ENCODE measurements around the gene CDHR1.

CDHR1 gene

GRCh38 chr10:84214612-84215235 is 20.4 kb downstream of the CDHR1 start:
- peak; percentile 54 for TF ChIP-seq CTCF (conservative IDR thresholded peaks at IDR 0.05; ENCODE audit: low read depth, low read length)
- no peak overlapping the region for H3K4me3 ChIP-seq (ENCODE audit: low read depth, low read length)
- DNase-seq (ENCODE audit: low read depth) = peak; percentile 9

GRCh38 chr10:84216834-84217233 is 22.5 kb downstream of the CDHR1 start:
- no peak for DNase-seq (ENCODE audit: low read depth)
- no peak for TF ChIP-seq CTCF (conservative IDR thresholded peaks at IDR 0.05; ENCODE audit: low read depth, low read length)
- no peak overlapping the region for H3K4me3 ChIP-seq (ENCODE audit: low read depth, low read length)

GRCh38 chr10:84217746-84218145 is 23.4 kb downstream of the CDHR1 start:
- no peak for TF ChIP-seq CTCF (conservative IDR thresholded peaks at IDR 0.05; ENCODE audit: low read depth, low read length)
- DNase-seq (ENCODE audit: low read depth) = no peak
- H3K4me3 ChIP-seq (ENCODE audit: low read depth, low read length) = no peak overlapping the region

GRCh38 chr10:84221916-84222315 is 27.6 kb downstream of the CDHR1 start:
- no peak for TF ChIP-seq CTCF (conservative IDR thresholded peaks at IDR 0.05; ENCODE audit: low read depth, low read length)
- no peak for DNase-seq (ENCODE audit: low read depth)
- H3K4me3 ChIP-seq (ENCODE audit: low read depth, low read length) = no peak overlapping the region

GRCh38 chr10:84224411-84225028 is 30.2 kb downstream of the CDHR1 start:
- no peak for TF ChIP-seq CTCF (conservative IDR thresholded peaks at IDR 0.05; ENCODE audit: low read depth, low read length)
- no peak overlapping the region for H3K4me3 ChIP-seq (ENCODE audit: low read depth, low read length)
- no peak for DNase-seq (ENCODE audit: low read depth)

- DNase-seq (ENCODE audit: low read depth) = no peak
- no peak for TF ChIP-seq CTCF (conservative IDR thresholded peaks at IDR 0.05; ENCODE audit: low read depth, low read length)
- H3K4me3 ChIP-seq (ENCODE audit: low read depth, low read length) = no peak within 1 kb of the TSS
These were observed 31.3 kb downstream of the CDHR1 start, which contains the start of gene LRIT2 for GRCh38 chr10:84225427-84226173. Gene LRIT2 (minus strand): TSS chr10:84225544. CDS start chr10:84225520, 24 bp downstream.

Measured in choroid plexus epithelial cell (primary cell).